HG03025 (cell line): ENCODE results near the gene CREB3.
A peak's percentile ranks its signal among the peaks of the same experiment; 100 is the strongest.

Experiments used
- ATAC-seq: cut with Tn5 transposase; IDR thresholded peaks from one replicate; pipeline ENCODE4 v1.9.1; 2021; ENCODE audit warnings: mild to moderate bottlenecking, moderate library complexity; ENCODE audit not compliant: unreplicated experiment, low FRiP score

The CREB3 gene

GRCh38 chr9:35732185-35732799, at the start of gene CREB3, which contains the start of gene TLN1:
Gene CREB3 (plus strand): TSS chr9:35732666. CDS start chr9:35732773, 107 bp downstream.
Gene TLN1 (minus strand): TSS chr9:35732195. CDS start chr9:35725694, 6,501 bp downstream.
- peak; percentile 78 for ATAC-seq

- no peak for ATAC-seq
Observed at GRCh38 chr9:35683323-35683722, 49.1 kb upstream of the CREB3 start.

- ATAC-seq, result no peak
Observed at GRCh38 chr9:35684921-35685320, 47.5 kb upstream of the CREB3 start.

- ATAC-seq, result no peak
Observed at GRCh38 chr9:35685506-35685905, 47.0 kb upstream of the CREB3 start.

- no peak for ATAC-seq
Observed at GRCh38 chr9:35686222-35687203, 46.0 kb upstream of the CREB3 start.

- no peak for ATAC-seq
Observed at GRCh38 chr9:35687306-35687705, 45.2 kb upstream of the CREB3 start.

- no peak for ATAC-seq
Observed at GRCh38 chr9:35687972-35688557, 44.4 kb upstream of the CREB3 start.

GRCh38 chr9:35688558-35689541, 43.6 kb upstream of the CREB3 start:
- no peak for ATAC-seq

GRCh38 chr9:35689542-35690293, 42.7 kb upstream of the CREB3 start, which contains the start of gene TPM2:
Gene TPM2 (minus strand): TSS chr9:35689925. CDS start chr9:35689817, 108 bp downstream.
- ATAC-seq, result no peak

GRCh38 chr9:35690294-35690613, 42.2 kb upstream of the CREB3 start:
- ATAC-seq, result no peak

- ATAC-seq, result no peak
Observed at GRCh38 chr9:35690614-35691333, 41.7 kb upstream of the CREB3 start.

- no peak for ATAC-seq
Observed at GRCh38 chr9:35691334-35691650, 41.2 kb upstream of the CREB3 start.

- no peak for ATAC-seq
Observed at GRCh38 chr9:35691757-35692301, 40.6 kb upstream of the CREB3 start.

GRCh38 chr9:35695943-35696401, 36.5 kb upstream of the CREB3 start:
- ATAC-seq, result no peak

- no peak for ATAC-seq
Observed at GRCh38 chr9:35696520-35697215, 35.8 kb upstream of the CREB3 start.

- no peak for ATAC-seq
Observed at GRCh38 chr9:35697486-35697885, 35.0 kb upstream of the CREB3 start.

GRCh38 chr9:35698231-35698630, 34.2 kb upstream of the CREB3 start:
- ATAC-seq, result no peak

- no peak for ATAC-seq
Observed at GRCh38 chr9:35700031-35700430, 32.4 kb upstream of the CREB3 start.
